Common myeloid progenitor, CD34-positive (primary cell): ENCODE measurements around the gene CCDC126.

Experiments used
- CTCF ChIA-PET: fragments of 350-600 bp; sonication (Branson Sonifier 250); formaldehyde crosslinking; loops from one replicate; lab custom pipeline; 2021; ENCODE audit warnings: antibody characterized with exemption; lab: Charles Lee
- POLR2A ChIA-PET: fragments of 350-600 bp; sonication (Branson Sonifier 250); formaldehyde crosslinking; loops from one replicate; lab custom pipeline; 2021; ENCODE audit warnings: antibody characterized with exemption; lab: Charles Lee
- DNase-seq, 3 donors: peaks; one replicate each; pipeline versions ENCODE4 v3.0.0 to v3.0.0-alpha.2; 2013
- H3K27ac ChIP-seq, 2 experiments: 1 replicate in 1 of 2; 2 replicates in 1 of 2; pipeline ENCODE4 v1.7.0; 2013; ENCODE audit warnings: inconsistent platforms in 2 of 2, low read length in 2 of 2, mild to moderate bottlenecking in 2 of 2, low read depth in 1 of 2, moderate library complexity in 1 of 2; ENCODE audit not compliant: severe bottlenecking in 2 of 2, insufficient read depth in 1 of 2, poor library complexity in 1 of 2
- H3K27me3 ChIP-seq, 5 experiments: replicated peaks in 2 of 5; 1 replicate in 3 of 5; 2 replicates in 2 of 5; pipeline versions ENCODE4 v1.6.1 to v1.7.0; 2013; ENCODE audit warnings: low read length in 4 of 5, mild to moderate bottlenecking in 2 of 5, moderate library complexity in 2 of 5, inconsistent platforms in 1 of 5; ENCODE audit not compliant: insufficient read depth in 5 of 5, control insufficient read depth in 4 of 5
- H3K36me3 ChIP-seq, 4 experiments: 1 replicate in 2 of 4; 2 replicates in 2 of 4; pipeline versions ENCODE4 v1.6.1 to v1.7.0; 2013; ENCODE audit warnings: low read length in 3 of 4, control low read depth in 1 of 4, mild to moderate bottlenecking in 1 of 4; ENCODE audit not compliant: control insufficient read depth in 4 of 4, insufficient read depth in 4 of 4
- H3K4me1 ChIP-seq, 4 experiments: 1 replicate in 3 of 4; 2 replicates in 1 of 4; pipeline versions ENCODE4 v1.6.1 to v1.7.1; 2013; ENCODE audit warnings: low read length in 3 of 4, mild to moderate bottlenecking in 3 of 4, control low read depth in 1 of 4, inconsistent platforms in 1 of 4, moderate library complexity in 1 of 4; ENCODE audit not compliant: control insufficient read depth in 4 of 4, insufficient read depth in 4 of 4; ENCODE audit errors: control extremely low read depth in 1 of 4
- H3K4me3 ChIP-seq, 7 experiments: 1 replicate in 4 of 7; 2 replicates in 3 of 7; pipeline versions ENCODE4 v1.5.1 to v1.7.0; 2013; ENCODE audit warnings: mild to moderate bottlenecking in 7 of 7, low read length in 6 of 7, moderate library complexity in 6 of 7, inconsistent platforms in 2 of 7, low read depth in 2 of 7, control low read depth in 1 of 7; ENCODE audit not compliant: insufficient read depth in 4 of 7, control insufficient read depth in 1 of 7; ENCODE audit errors: extremely low read depth in 1 of 7
- H3K9me3 ChIP-seq, 5 experiments: 1 replicate in 4 of 5; 2 replicates in 1 of 5; pipeline versions ENCODE4 v1.6.1 to v1.7.1; 2013; ENCODE audit warnings: low read length in 4 of 5, mild to moderate bottlenecking in 2 of 5, inconsistent platforms in 1 of 5, low read depth in 1 of 5, moderate library complexity in 1 of 5; ENCODE audit not compliant: control insufficient read depth in 4 of 5, insufficient read depth in 2 of 5; ENCODE audit errors: control extremely low read depth in 1 of 5
- WGBS: methylation state at CpG from one replicate; pipeline ENCODE4 v1.1.5; 2013; ENCODE audit not compliant: insufficient coverage; 5-methylcytosine and 5-hydroxymethylcytosine counted together

Gene CCDC126

DNA sequence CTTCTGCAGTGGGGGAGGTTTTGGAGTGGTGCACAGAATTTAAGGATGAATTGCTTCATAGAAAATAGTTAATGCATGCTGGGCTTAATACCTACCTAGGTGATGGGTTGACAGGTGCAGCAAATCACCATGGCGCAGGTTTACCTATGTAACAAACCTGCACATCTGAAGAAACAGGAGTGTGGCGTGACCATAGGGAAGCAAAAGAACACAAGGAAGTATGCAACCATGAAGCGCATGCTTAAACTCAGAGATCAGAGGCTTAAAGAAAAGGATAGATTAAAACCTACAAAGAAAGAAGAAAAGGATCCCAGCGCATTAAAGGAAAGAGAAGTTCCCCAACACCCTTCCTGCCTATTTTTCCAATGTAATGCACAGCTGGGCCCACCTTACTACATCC lies 22.0 kb downstream of the CCDC126 start:
- H3K27ac ChIP-seq, result no peak overlapping the region
- WGBS, result 94% methylated on average over 3 of the region's 4 CpGs
- no peaks in the 10 kb centered on the region for H3K27me3 ChIP-seq
- peaks cover 3 to 8% (median 6%) of the 10 kb centered on the region in 4 experiments for H3K36me3 ChIP-seq
- ChIA-PET CTCF (no interaction called here), POLR2A (no interaction called here)
- H3K4me1 ChIP-seq, result no peaks in the 10 kb centered on the region
- no peak overlapping the region for H3K4me3 ChIP-seq
- DNase-seq, result no peak
- peaks cover 7 to 34% (median 12%) of the 10 kb centered on the region in 5 experiments for H3K9me3 ChIP-seq

DNA sequence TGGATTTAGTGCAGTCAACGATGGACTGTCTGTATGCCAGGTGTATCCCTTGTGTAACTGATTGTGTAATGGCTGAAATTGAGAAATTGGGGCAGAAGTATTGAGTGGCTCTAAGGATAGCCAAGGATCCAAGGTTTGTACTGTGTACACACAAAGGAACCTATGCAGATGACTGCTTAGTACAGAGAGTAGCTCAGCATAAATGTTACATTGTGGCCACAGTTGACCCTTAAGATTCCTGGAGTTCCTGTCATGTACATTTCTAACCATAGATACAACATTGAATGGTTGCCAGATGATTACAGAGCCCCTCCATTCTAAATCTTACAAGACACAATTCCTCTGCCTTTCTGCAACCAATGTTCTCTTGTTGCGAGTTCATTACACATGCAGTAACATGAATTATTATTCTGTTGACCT lies 25.3 kb downstream of the CCDC126 start:
- no peaks in the 10 kb centered on the region for H3K27me3 ChIP-seq
- ChIA-PET POLR2A (no interaction called here), CTCF (interaction anchor here (1.2 kb wide), 1 partner anchor 18 kb away, joined by 3 read pairs; no protein-coding TSS in a partner anchor)
- H3K4me1 ChIP-seq, result no peaks in the 10 kb centered on the region
- H3K9me3 ChIP-seq, result peaks cover 5 to 18% (median 10%) of the 10 kb centered on the region in 5 experiments
- peaks cover 3 to 5% (median 4%) of the 10 kb centered on the region in 4 experiments for H3K36me3 ChIP-seq
- no peak overlapping the region for H3K27ac ChIP-seq
- no peak for DNase-seq
- WGBS, result 100% methylated on average over 1 of the region's 2 CpGs
- no peak overlapping the region for H3K4me3 ChIP-seq

GRCh38 chr7:23628370-23628769 lies 31.2 kb downstream of the CCDC126 start:
- H3K27ac ChIP-seq, result no peak overlapping the region
- no peak overlapping the region for H3K4me3 ChIP-seq
- H3K4me1 ChIP-seq, result no peaks in the 10 kb centered on the region
- CTCF ChIA-PET, result no interaction called here
- POLR2A ChIA-PET, result no interaction called here
- H3K36me3 ChIP-seq, result peaks cover 0 to 6% (median 2%) of the 10 kb centered on the region in 4 experiments
- WGBS, result 100% methylated on average over 1 of the region's 2 CpGs
- DNase-seq, result no peak
- H3K27me3 ChIP-seq, result no peaks in the 10 kb centered on the region
- H3K9me3 ChIP-seq, result peaks cover 0 to 2% (median 0%) of the 10 kb centered on the region in 5 experiments

DNA sequence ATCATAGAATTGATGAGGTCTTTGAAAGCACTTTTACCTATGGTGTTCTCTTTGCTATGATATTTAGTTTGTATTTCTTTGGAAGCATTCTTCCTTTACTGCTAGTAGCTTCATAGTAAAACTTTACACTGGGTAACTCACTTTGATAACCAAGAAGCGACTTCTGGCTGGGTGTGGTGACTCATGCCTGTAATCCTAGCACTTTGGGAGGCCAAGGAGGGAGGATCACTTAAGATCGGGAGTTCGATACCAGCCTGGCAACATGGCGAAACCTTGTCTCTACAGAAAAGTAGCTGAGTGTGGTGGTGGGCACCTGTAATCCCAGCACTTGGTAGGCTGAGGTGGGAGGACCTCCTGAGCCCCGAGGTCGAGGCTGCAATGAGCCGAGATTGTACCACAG lies 36.2 kb downstream of the CCDC126 start:
- Histone ChIP-seq H3K36me3 (peaks cover 0 to 4% (median 1%) of the 10 kb centered on the region in 4 experiments), H3K9me3 (no peaks in the 10 kb centered on the region), H3K27ac (no peak overlapping the region), H3K4me1 (no peaks in the 10 kb centered on the region), H3K27me3 (no peaks in the 10 kb centered on the region), H3K4me3 (no peak overlapping the region)
- CTCF ChIA-PET, result interaction anchor here (1.1 kb wide), 1 partner anchor 25 kb away, joined by 3 read pairs; no protein-coding TSS in a partner anchor
- 96% methylated on average over 7 of the region's 7 CpGs for WGBS
- no peak for DNase-seq
- POLR2A ChIA-PET, result interaction anchor here (0.5 kb wide), 1 partner anchor 988 kb away, joined by 5 read pairs; no protein-coding TSS in a partner anchor

DNA sequence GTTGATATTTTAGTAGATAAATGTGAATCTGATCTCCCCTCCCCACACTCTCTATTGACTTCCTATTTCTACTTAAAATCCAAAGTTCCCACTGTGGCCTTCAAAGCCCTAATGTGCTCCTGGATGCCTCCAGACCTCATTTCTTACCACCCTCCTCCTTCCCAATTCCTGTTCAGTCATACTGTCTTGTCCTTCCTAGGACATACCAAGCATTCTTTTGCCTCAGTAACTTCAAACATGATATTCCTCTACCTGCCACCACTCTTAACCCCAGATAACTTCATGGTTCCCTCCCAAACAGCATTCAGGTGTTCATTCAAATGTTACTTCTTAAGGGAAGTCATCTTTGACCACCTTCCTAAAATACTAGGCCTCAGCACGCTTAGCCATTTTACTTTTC lies 48.6 kb downstream of the CCDC126 start:
- CTCF ChIA-PET, result no interaction called here
- no peak for DNase-seq
- POLR2A ChIA-PET, result no interaction called here
- Histone ChIP-seq H3K4me3 (no peak overlapping the region), H3K27me3 (no peaks in the 10 kb centered on the region), H3K36me3 (no peaks in the 10 kb centered on the region), H3K4me1 (no peaks in the 10 kb centered on the region), H3K9me3 (no peaks in the 10 kb centered on the region), H3K27ac (no peak overlapping the region)
- no CpG with 5 or more reads among the region's 1 CpG for WGBS

- no peaks in the 10 kb centered on the region for H3K27me3 ChIP-seq
- H3K4me3 ChIP-seq, result no peak overlapping the region
- H3K9me3 ChIP-seq, result peaks cover 4 to 36% (median 24%) of the 10 kb centered on the region in 5 experiments
- peak in 2 of 3 donors; percentile 4 to 5 for DNase-seq
- POLR2A ChIA-PET, result no interaction called here
- H3K4me1 ChIP-seq, result no peaks in the 10 kb centered on the region
- CTCF ChIA-PET, result no interaction called here
- no peak overlapping the region for H3K27ac ChIP-seq
- H3K36me3 ChIP-seq, result no peaks in the 10 kb centered on the region
- WGBS, result 96% methylated on average over 4 of the region's 5 CpGs
These were observed 56.8 kb downstream of the CCDC126 start for GRCh38 chr7:23653942-23654341.

GRCh38 chr7:23654508-23654907 lies 57.3 kb downstream of the CCDC126 start:
- no peaks in the 10 kb centered on the region for H3K4me1 ChIP-seq
- no peaks in the 10 kb centered on the region for H3K36me3 ChIP-seq
- peaks cover 6 to 36% (median 26%) of the 10 kb centered on the region in 5 experiments for H3K9me3 ChIP-seq
- ChIA-PET POLR2A (no interaction called here), CTCF (no interaction called here)
- no CpG with 5 or more reads among the region's 1 CpG for WGBS
- DNase-seq, result peak in 2 of 3 donors; percentile 7 to 10
- no peaks in the 10 kb centered on the region for H3K27me3 ChIP-seq
- H3K4me3 ChIP-seq, result no peak overlapping the region
- no peak overlapping the region for H3K27ac ChIP-seq
